Measurements from ENCODE around the gene ELMO3. TPM values are rescaled to one million over a fixed set of nuclear protein-coding genes. Genes with fewer than 3 reads are reported as not detected.

Gene ELMO3
- total and polyA plus RNA-seq, 2 donors (not counting 3 experiments of a cell fraction or from before 2014, with no cell fraction given): 3.9 to 5.7 TPM

GRCh38 chr16:67226804-67227566 lies 28.1 kb downstream of the ELMO3 start, which contains the start of gene TMEM208:
TMEM208 (plus strand) TSS chr16:67227130; CDS start chr16:67227219, 89 bp downstream.
- intact Hi-C loops (cut with micrococcal nuclease) (loop anchor here (1.0 to 5.0 kb wide), 3 partner anchors 10 to 35 kb away; partner anchors contain the start of genes E2F4 and EXOC3L1), dilution Hi-C loops (cut with MboI; ENCODE audit: extremely low pct_ligation_motif_present, low sequenced_read_pairs) (no loop called here)
- Histone ChIP-seq H3K9me1 (replicated peaks; ENCODE audit: control insufficient read depth, extremely low read depth, insufficient read depth, low read length) (no peaks in the 10 kb centered on the region), H3K36me3 (ENCODE audit: control insufficient read depth in 2 of 2, extremely low read depth in 1 of 2, insufficient read depth in 2 of 2, low read length in 2 of 2) (peaks cover 10 to 38% of the 10 kb centered on the region in 2 experiments), H3K4me2 (ENCODE audit: insufficient read depth, low read length) (peak within 1 kb of the TSS; percentile 79), H4K20me1 (replicated peaks; ENCODE audit: control insufficient read depth, extremely low read depth, insufficient read depth, low read length) (no peaks in the 10 kb centered on the region), H3K27ac (ENCODE audit: insufficient read depth, low read depth, low read length) (peak within 1 kb of the TSS; percentile 44), H2AFZ (ENCODE audit: low read depth, low read length) (peak within 1 kb of the TSS; percentile 12), H3K9me3 (replicated peaks; ENCODE audit: control insufficient read depth, insufficient read depth, low read length) (no peaks in the 10 kb centered on the region), H3K79me2 (ENCODE audit: control insufficient read depth, insufficient read depth, low read length) (peaks cover 11% of the 10 kb centered on the region), H3K4me3 (replicated peaks in 1 of 3; ENCODE audit: insufficient read depth in 1 of 3, low read depth in 1 of 3, low read length in 3 of 3) (peak within 1 kb of the TSS; percentile 66 to 86 (median 78)), H3K9ac (replicated peaks; ENCODE audit: extremely low read depth, insufficient read depth, low read length) (peak within 1 kb of the TSS; percentile 77), H3K4me1 (ENCODE audit: control insufficient read depth, extremely low read depth, insufficient read depth, low read length) (peaks cover 18% of the 10 kb centered on the region), H3K27me3 (ENCODE audit: control insufficient read depth in 2 of 2, insufficient read depth in 2 of 2, low read length in 2 of 2) (no peaks in the 10 kb centered on the region)
- peak; percentile 98 for DNase-seq (ENCODE audit: low read depth, low spot score)
- ChIA-PET POLR2A (interaction anchor here (0.5 to 1.8 kb wide), 6 partner anchors 10 to 590 kb away, joined by 3 to 10 read pairs (median 6); partner anchors contain the start of gene FHOD1), CTCF (interaction anchor here (0.9 to 2.6 kb wide), 9 partner anchors 10 to 209 kb away, joined by 3 to 15 read pairs (median 5); partner anchors contain the start of gene FHOD1)
- TF ChIP-seq FOS (IDR thresholded peaks at IDR 0.05; ENCODE audit: borderline replicate concordance, insufficient read depth, low read length) (no peak), MAX (IDR thresholded peaks at IDR 0.05; ENCODE audit: insufficient read depth, insufficient read length) (peak; percentile 62), EZH2 (IDR thresholded peaks at IDR 0.05; ENCODE audit: borderline replicate concordance, low read depth, low read length, severe bottlenecking) (no peak), POLR2A (IDR thresholded peaks at IDR 0.05; ENCODE audit: low read depth, low read length) (peak; percentile 81), JUN (IDR thresholded peaks at IDR 0.05; ENCODE audit: borderline replicate concordance, insufficient read depth, insufficient read length, low read depth) (no peak), GATA2 (IDR thresholded peaks at IDR 0.05; ENCODE audit: insufficient read depth, insufficient read length, low read depth, low read length) (no peak), CTCF (IDR thresholded peaks at IDR 0.05; ENCODE audit: extremely low read depth in 1 of 2, insufficient read depth in 1 of 2, low read depth in 1 of 2, low read length in 2 of 2) (peak in 1 of 2 donors; percentile 21), MYC (IDR thresholded peaks at IDR 0.05; ENCODE audit: low read depth, low read length) (no peak), POLR2AphosphoS5 (IDR thresholded peaks at IDR 0.05; ENCODE audit: insufficient read depth, low read depth, low read length) (peak; percentile 87)
- BruUV-seq (replicated peaks): no TSS peak
- FAIRE-seq: peak; percentile 99

Measured in endothelial cell of umbilical vein (primary cell).